HG03469 (cell line): ENCODE data around the gene COL6A2.

Experiments used
- ATAC-seq: cut with Tn5 transposase; IDR thresholded peaks from one replicate; pipeline ENCODE4 v1.9.1; 2021; ENCODE audit warnings: mild to moderate bottlenecking, moderate library complexity, moderate number of reproducible peaks; ENCODE audit not compliant: unreplicated experiment

COL6A2 gene

GRCh38 chr21:46111857-46112724 is 14.2 kb downstream of the COL6A2 start:
- ATAC-seq = no peak

GRCh38 chr21:46112725-46113215 is 14.9 kb downstream of the COL6A2 start:
- ATAC-seq = no peak

GRCh38 chr21:46113497-46114176 is 15.7 kb downstream of the COL6A2 start:
- ATAC-seq = no peak

- ATAC-seq = no peak
Measured at GRCh38 chr21:46114963-46115362, 17.1 kb downstream of the COL6A2 start.

- ATAC-seq = no peak
Measured at GRCh38 chr21:46115441-46116188, 17.7 kb downstream of the COL6A2 start.

- no peak for ATAC-seq
Measured at GRCh38 chr21:46116189-46116775, 18.4 kb downstream of the COL6A2 start.

GRCh38 chr21:46116776-46117585 is 19.1 kb downstream of the COL6A2 start:
- ATAC-seq = no peak

- ATAC-seq = no peak
Measured at GRCh38 chr21:46117586-46118315, 19.8 kb downstream of the COL6A2 start.

GRCh38 chr21:46118316-46119143 is 20.6 kb downstream of the COL6A2 start:
- ATAC-seq = no peak

- ATAC-seq = no peak
Measured at GRCh38 chr21:46119144-46119636, 21.3 kb downstream of the COL6A2 start.

GRCh38 chr21:46119637-46120271 is 21.8 kb downstream of the COL6A2 start:
- ATAC-seq = no peak

- ATAC-seq = no peak
Measured at GRCh38 chr21:46120301-46121285, 22.7 kb downstream of the COL6A2 start.

GRCh38 chr21:46121286-46122221 is 23.6 kb downstream of the COL6A2 start:
- no peak for ATAC-seq

- no peak for ATAC-seq
Measured at GRCh38 chr21:46122237-46122671, 24.3 kb downstream of the COL6A2 start.
